AG09319 (cell line): Measurements from ENCODE around the gene CCDC187.

Experiments used
- DNase-seq: peaks from one replicate; pipeline ENCODE4 v3.0.0-alpha.2; 2010; ENCODE audit warnings: low read depth; ENCODE audit errors: extremely low read depth
- CTCF ChIP-seq: IDR thresholded peaks from 2 replicates; pipeline ENCODE4 v1.5.1; 2011; ENCODE audit warnings: low read depth, mild to moderate bottlenecking, inconsistent platforms, low read length, moderate library complexity

Gene CCDC187

GRCh38 chr9:136278894-136279293 lies 25.0 kb downstream of the CCDC187 start:
- no peak for TF ChIP-seq CTCF
- DNase-seq = no peak

GRCh38 chr9:136278221-136278620 lies 25.7 kb downstream of the CCDC187 start:
- no peak for TF ChIP-seq CTCF
- no peak for DNase-seq

GRCh38 chr9:136277746-136278145 lies 26.1 kb downstream of the CCDC187 start:
- DNase-seq = no peak

GRCh38 chr9:136276716-136277115 lies 27.2 kb downstream of the CCDC187 start:
- DNase-seq = no peak
- no peak for TF ChIP-seq CTCF

More at GRCh38 chr9:136277746-136278145, 26.1 kb downstream of the CCDC187 start:
- TF ChIP-seq CTCF = no peak

GRCh38 chr9:136275655-136276429 lies 28.1 kb downstream of the CCDC187 start:
- no peak for DNase-seq
- no peak for TF ChIP-seq CTCF

GRCh38 chr9:136274786-136275654 lies 28.9 kb downstream of the CCDC187 start:
- no peak for TF ChIP-seq CTCF
- DNase-seq = no peak
